NCI-H2081 (cell line): ENCODE measurements around the gene MYO7B.

ENCODE experiments used
- DNase-seq, 2 experiments: peaks; one replicate each; lab custom pipeline; 2025; lab: John Stamatoyannopoulos, UW

The MYO7B gene

DNA sequence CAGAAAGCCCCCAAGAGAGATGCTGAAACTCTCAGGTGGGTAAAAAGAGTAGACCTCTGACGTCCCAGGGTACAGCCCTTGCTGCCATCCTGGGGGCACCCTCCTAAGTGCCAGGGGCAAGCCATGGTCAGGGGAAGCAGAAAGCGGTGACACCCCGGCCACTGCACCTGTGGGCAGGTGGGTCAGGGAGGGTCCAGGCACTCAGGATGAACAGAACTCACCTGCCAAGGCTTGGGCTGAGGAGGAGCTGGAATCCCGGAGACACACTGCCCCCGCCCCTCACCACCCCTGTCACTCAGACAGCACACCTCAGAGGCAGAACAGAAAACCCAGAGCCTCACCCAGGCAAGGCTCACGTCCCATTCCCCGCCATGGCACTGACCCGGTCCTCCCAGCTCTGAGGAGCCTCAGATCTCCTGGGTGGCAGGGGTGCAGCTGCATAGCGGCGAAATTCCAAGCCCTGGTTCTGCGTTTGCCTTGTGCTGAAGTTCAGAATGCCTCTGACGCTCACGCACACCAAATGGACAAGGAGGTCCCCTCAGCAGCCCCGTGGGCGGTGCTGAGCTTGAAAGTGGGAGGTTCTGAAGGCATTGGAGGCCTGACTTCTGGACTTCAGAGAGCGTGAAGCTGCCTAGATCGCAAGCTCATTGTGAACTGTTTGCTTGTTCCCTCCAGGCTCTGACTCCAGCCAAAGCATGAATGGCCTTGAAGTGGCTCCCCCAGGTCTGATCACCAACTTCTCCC is 114.7 kb downstream of the MYO7B start:
- no peak for DNase-seq

DNA sequence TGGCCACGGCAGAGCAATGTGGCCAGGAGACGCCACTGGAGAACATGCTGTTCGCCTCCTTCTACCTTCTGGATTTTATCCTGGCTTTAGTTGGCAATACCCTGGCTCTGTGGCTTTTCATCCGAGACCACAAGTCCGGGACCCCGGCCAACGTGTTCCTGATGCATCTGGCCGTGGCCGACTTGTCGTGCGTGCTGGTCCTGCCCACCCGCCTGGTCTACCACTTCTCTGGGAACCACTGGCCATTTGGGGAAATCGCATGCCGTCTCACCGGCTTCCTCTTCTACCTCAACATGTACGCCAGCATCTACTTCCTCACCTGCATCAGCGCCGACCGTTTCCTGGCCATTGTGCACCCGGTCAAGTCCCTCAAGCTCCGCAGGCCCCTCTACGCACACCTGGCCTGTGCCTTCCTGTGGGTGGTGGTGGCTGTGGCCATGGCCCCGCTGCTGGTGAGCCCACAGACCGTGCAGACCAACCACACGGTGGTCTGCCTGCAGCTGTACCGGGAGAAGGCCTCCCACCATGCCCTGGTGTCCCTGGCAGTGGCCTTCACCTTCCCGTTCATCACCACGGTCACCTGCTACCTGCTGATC is 115.4 kb downstream of the MYO7B start:
- DNase-seq = no peak

DNA sequence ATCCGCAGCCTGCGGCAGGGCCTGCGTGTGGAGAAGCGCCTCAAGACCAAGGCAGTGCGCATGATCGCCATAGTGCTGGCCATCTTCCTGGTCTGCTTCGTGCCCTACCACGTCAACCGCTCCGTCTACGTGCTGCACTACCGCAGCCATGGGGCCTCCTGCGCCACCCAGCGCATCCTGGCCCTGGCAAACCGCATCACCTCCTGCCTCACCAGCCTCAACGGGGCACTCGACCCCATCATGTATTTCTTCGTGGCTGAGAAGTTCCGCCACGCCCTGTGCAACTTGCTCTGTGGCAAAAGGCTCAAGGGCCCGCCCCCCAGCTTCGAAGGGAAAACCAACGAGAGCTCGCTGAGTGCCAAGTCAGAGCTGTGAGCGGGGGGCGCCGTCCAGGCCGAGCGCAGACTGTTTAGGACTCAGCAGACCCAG is 115.9 kb downstream of the MYO7B start:
- DNase-seq = no peak

DNA sequence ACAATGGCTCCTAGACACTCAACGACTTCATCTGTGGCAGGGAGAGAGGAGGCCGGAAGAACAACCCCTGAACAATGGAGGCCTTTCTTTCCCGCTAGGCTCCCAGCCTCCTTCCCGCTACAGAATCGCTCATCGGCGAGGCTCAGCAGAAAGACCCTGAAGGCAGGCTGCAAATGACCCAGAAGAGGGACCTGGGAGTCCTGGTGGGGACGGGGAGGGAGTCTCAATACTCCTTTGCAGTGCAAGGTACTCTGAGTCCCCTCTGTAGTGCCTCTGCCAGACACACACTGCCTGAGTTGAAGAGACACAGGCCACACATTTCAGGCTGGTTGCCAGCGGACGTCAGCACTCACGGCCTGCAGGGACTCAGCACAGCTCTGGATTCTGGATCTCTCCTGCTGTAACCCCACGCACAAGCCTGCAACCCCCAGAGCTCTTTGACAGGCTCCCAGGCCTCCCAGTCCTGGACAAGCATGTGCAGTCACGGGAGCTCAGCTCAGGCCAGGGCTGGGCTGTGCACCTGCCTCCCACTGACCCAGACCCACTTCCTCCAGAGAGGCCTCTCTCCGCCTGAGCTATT is 116.6 kb downstream of the MYO7B start:
- DNase-seq = no peak

DNA sequence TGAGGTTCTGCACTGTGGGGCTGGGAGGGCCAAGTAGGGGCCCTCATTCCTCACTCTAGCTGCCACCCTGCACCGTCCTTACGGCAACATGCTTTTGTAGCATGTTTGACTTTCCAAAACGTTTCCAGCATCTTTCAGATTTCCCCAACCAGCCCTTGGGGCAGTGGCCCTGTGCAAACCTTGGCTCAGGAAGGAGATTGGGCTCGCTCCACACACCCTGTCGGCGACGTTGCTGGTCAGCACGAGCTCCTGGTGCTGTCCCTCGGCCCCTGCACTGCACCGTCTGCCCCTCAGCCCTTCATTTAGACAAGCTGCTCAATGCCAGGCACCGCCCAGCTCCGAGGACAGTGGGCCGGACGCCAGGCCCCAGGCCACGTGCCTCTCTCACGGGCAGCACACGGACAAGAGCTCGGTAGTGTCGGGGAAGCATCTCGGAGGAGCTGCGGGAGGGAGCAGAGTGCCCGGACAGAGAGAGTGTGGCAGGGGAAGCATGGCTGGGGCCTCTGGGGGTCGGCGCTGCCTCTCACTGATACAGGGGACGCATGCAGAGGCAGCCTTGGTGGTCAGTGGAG is 117.4 kb downstream of the MYO7B start:
- no peak for DNase-seq

DNA sequence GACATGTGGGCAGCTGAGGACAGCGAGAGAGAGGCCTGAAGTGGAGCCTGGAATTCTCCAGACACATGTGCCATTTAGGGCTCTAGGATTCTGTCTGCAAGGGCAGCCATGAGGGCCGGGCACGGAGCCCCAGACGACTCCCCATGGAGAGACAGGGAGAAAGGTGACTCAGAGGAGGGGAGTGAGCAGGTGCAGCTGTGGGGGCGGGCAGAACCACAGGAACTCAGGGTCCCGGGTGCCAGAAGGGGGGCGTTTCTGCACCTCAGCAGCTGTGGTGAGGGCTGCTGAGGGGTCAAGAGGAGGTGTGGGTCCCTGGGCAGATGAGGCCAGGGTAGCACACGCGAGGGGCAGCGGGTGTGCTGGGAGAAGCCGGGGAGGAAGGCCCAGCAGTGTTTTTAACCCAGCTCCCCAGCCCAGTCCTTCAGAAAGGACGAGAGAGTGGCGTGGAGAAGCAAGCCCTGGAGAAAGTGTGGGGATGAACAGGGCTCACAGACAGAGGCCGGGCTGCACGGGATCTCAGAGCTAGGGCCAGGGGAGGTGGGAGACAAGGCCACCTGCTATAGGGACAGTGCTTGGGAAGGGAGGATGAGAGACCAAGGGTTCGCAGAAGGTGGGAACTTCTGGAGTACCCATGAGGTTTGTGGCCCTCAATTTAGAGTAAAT is 118.1 kb downstream of the MYO7B start:
- DNase-seq = no peak

DNA sequence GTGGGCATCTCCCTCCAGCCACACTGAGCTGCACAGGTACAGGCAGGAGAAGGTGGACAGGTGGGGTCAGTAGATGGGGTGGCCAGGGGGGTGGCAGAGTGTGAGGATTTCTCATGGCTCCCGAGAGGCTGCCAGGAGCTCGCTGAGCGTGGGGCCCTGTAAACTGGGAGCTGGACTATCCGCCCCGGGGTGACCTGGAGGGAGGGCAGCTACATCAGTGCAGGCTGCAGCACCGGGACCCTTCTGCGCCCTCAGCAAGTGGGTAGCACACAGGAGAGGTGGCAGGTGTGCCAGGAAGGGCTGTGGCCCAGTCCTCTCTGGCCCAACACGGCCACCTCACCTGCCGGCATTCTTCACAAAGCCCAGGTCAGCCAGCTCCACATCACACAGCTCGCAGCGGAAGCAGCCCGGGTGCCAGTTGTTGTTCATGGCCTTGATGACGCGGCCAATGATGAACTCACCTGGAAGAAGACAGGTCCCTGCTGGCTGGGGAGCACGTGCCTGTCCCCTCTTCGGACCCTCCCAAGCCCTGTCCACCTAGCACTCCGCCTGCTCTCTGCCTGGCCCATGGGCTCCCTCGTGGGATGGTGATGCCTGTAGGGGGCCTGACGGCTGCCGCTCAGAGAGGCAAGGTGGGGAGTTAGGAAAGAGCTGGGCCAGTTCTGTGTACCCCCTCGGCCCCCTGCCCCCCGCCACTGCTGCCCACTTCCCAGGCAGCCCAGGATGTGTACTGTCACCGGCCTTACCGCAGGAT is 118.8 kb downstream of the MYO7B start:
- DNase-seq = no peak

DNA sequence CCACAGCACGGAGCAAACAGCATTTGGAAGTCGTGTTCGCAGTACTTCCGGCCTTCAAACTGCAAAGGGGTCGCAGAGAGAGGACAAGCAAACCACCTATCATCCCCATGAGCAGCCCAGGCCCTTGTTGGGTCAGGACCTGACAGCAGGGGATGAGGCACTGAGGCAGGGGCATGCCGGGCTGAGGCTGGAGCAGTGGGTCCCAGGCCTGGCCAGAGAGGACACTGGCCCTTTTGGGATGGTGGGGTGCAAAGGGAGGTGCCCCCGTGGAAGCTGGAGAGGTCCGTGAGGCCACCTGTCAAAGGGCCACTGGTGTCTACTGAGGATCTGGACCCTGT is 119.3 kb downstream of the MYO7B start:
- DNase-seq = no peak

DNA sequence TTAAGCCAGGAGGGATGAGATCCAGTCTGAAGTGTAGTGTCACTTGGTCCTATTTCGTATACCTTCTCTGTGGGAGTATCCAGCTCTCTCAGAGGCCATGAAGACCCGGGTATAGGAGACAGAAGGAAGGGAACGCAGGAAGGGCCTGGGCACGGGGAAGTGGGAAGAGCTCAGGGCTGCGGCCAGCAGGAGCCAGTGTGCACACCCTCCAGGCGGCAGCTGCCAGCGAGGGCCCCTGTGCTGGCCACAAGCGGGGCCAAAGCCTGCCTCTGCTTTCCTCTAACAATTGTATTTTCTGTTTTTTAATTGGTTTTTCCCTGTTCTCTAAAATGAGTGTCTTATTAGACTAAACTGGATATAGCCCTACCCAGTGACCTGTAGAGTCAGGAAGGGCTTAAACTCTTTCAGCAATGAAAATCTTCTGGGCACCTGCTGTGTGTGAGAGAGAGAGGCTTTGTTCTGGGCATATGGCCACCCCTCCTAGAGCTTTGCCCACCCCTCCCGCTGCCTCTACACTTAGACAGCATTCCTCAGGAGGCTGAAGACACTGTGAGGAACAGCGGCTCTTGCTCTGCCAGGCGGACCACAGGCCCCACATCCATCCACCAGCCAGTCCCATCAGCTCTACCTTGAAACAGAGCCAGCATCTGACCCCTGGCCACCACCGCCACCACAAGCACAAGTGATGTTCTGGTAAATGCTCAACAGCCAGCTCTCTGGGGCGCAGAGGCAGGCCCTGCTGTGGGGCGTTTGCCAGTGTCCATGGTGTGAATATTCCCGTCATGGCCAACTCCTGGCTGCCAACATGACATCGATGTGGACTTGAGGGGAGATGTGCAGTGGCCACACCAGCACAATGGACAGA is 120.0 kb downstream of the MYO7B start:
- DNase-seq = no peak

DNA sequence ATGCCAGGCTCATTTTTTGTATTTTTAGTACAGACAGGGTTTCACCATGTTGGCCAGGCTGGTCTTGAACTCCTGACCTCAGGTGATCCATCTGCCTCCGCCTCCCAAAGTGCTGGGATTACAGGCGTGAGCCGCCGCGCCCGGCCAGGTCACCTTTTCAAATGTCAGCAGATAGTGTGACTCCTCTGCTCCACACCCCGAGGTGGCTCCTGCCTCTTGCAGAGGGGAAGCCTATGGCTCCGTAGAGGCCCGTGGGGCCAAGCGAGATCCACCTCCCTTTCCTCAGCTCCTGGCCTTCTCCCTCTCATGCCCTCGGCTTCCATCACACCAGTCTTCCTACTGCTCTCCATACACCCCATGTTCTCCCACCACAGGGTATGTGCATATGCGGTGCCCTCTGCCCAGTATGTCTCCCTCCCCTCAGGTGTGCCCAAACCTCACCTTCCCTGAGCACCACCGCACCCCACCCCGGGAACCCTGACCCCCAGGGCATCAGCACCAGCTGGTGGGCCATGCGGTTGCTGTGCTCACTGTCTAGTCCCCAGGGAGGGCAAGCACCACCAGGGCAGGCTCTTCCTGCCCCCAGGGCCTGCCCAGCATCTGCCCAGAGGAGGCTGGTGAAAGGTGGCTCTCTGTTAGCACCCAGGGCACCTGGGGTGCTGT is 121.2 kb downstream of the MYO7B start:
- DNase-seq = no peak

DNA sequence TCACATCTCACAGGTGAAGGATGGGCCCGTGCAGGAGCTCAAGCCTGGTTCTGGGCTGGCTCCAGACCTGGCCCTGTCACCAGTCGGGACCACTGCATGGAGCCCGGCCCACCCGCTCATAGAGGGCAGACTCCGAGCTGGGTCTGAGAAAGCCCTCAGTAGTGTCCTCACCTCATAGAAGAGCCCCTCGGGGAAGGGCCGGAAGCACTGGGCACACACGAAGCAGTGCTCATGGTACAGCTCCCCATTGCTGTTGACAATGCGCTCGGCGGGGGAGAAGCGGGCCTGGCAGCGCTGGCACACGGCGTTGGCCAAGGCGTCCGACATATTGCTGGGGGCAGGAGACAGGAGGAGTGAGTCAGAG is 121.7 kb downstream of the MYO7B start:
- DNase-seq = no peak

DNA sequence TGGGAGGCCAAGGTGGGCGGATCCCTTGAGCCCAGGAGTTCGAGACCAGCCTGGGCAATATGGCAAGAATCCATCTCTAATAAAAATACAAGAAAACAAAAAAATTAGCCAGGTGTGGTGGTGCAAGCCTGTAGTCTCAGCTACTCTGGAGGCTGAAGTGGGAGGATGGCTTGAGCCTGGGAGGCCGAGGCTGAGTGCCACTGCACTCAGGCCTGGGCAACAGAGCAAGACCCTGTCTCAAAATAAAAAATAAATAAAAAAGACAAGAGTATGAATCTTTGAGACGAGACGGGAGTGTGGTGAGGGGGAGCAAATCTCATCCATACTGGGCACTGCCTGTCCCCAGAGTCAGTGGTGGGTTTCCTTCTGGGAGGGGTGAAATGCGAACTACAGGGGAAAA is 122.7 kb downstream of the MYO7B start:
- no peak for DNase-seq

DNA sequence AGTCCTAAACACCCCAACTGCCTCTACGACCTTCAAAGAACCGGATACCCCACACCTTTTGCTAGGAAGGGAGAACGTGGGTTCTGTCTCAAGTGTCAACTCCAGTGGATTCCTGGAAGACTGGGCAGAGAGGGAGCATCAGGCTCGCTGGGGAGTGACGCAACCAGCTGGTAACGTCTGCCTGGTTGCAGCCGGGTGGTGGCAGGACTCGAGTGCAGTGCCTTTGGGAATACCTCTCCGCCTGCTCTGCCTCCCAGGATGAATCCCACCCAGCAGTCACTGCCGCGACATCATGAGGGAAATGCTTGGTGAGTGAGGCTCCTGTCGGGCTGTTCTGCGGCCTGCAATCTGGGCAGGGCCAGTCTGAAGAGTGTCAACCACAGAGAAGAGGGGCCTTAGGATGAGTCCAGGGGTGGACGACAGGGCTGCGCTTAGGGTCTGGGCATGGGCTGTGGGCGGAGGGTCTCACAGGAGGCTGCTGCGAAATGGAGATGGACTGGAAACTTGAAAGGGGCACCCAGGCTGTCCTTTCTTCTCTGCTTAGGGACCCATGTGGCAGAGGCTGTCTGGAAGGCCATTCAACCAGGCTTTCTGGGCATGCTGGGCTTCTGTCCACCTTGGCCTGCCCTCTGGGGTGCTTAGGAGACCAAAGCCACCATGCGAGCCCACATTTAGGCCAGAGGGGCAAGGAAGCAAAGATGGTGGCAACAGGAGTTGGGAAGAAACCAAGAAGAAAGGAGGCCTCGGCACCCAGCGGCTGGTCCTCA is 123.3 kb downstream of the MYO7B start:
- DNase-seq = no peak

DNA sequence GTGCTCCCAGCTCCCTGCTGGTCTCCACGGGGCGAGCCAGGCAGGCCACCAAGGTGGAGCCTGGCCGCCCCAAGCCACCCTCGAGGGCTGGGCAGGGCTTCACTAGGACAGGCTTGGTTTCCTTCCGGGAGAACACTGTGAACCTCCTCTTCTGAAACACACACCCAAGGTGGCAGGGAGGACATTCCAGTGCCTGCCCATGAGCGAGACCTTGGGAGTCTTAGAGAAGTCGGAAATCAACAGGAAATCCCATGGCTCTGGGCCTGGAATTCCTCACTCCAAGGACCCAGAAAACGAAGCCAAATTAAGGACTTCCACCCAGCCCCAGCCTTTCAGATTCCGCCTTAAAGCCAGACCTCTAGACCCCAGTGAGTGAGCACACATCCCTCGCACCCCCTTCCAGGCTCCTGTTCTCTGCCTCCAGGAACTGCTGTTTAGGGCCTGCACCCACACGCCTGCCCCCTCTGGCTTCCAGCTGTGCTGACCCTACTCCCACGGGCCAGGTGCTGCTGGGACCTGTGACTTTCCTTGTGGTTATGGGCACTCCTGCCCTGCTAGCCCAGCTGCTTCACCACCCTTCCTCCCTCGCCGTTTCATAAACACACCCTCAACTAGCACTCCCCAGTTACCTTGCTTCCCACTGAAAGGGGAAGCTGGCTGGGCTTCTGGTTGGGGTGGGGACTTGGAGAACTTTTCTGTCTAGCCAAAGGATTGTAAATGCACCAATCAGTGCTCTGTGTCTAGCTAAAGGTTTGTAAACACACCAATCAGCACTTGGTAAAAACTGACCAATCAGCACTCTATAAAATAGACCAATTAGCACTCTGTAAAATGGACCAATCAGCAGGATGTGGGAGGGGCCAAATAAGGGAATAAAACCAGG is 124.2 kb downstream of the MYO7B start:
- DNase-seq = no peak

DNA sequence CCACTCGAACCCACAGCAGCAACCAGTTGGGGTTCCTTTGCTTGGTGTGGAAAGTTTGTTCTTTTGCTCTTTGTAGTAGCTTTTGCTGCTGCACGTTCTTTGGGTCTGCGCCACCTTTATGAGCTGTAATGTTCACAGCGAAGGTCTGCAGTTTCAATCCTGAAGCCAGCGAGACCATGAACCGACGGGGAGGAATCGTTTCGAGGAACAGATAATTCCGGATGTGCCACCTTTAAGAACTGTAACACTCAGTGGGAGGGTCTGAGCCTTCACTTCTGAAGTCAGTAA is 124.8 kb downstream of the MYO7B start:
- DNase-seq = no peak

DNA sequence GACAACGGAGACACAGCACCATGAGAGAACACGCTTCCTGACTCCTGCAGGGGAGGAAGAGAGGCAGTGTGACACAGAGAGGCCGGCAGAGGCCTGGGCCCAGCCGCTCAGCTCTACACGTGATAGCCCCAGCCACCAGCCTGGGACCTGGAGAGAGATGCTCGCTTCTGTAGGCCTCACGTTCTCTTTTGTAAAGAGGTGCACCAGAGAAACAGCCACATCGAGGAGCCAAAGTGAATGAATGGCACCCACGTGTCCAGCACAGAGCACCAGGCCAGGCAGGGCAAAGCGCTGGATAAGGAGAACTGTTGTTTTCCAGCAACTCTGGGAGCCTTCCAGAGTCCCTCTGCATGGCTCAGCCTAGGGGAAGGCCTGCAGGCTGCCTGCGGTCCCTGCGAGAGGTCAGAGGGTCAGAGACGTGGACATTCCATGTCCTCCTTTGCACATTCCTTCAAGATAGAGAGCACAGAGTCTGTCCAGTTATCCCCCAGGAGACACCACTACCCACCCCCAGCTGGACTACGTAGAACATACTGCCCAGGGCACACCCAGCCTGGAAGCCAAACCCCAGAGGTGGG is 125.7 kb downstream of the MYO7B start:
- no peak for DNase-seq

DNA sequence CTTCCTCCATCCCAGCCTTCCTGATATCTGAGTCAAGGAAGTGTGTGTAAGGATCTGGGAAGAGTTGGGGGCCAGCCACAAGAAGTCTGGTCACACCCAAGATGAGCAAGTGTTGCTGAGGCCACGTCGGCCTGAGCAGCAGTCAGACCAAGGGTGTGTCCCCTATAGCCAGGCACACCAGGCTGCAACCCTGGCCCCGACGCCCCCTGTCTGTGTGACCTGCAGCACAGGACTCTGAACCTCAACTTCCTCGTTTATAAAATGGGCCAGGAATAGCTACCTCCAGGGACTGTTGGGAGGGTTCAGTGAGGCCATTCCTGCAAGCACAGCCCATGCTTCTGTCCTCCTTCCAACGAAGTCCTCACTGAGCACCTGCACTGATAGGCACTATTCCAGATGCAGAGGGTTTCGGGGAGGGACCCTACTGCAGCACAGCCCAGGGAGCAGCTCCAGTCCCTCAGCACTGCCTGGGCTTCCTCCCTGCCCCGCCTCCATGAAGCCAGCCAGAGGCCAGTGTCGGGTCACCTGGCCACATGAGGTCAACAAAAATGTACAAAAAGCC is 126.5 kb downstream of the MYO7B start:
- no peak for DNase-seq

DNA sequence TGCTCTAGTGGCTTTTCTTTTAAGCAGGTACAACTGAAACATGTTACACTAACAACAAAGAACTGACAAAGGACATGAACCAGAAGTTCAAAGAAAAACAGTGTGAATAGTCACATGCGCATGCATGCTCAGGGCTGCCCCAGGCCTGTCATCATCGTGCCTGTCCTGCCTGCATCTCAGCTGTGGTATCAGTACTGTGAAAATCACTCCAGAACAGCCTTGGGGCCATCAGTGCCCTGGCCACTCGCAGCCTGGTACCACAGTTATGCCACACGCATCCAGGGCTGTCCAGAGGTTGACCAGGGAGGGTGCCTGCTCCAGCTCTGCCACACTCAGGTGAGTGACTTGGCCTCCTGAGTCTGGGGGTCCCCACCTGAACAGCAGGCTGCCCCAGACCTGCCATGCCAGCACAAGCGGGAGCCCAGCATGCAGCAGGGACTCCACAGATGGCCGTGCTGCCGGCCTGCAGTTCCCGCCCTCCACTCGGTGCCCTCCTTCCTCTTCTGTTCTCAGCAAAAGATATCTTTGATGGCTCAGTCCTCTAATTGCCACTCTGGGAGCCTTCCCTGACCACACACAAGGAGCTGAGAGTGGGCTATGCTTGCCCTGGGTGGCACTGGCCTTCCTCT is 127.6 kb downstream of the MYO7B start:
- DNase-seq = no peak
